HL-60 (cell line): Measurements from ENCODE around the gene MYL12A.

ENCODE experiments used
- DNase-seq, 2 experiments: peaks; one replicate each; pipeline ENCODE4 v3.0.0-alpha.2; 2010 to 2020; ENCODE audit warnings: low read depth in 1 of 2, low spot score in 1 of 2
- H3K27ac ChIP-seq: fragments of 250-450 bp; sonication (Bioruptor Pico); replicated peaks from 2 replicates; pipeline ENCODE4 v1.5.1; 2020; ENCODE audit warnings: mild to moderate bottlenecking, moderate library complexity
- H3K27me3 ChIP-seq: fragments of 250-450 bp; sonication (Bioruptor Pico); 2 replicates; pipeline ENCODE4 v1.5.1; 2021; ENCODE audit warnings: mild to moderate bottlenecking, moderate library complexity; ENCODE audit not compliant: insufficient read depth, poor library complexity, severe bottlenecking
- H3K4me3 ChIP-seq: replicated peaks from 2 replicates; pipeline ENCODE4 v1.5.1; 2011; ENCODE audit warnings: mild to moderate bottlenecking, control low read depth, low read length; ENCODE audit not compliant: insufficient read depth
- CTCF ChIP-seq: IDR thresholded peaks from one replicate; pipeline ENCODE4 v1.5.1; 2011; ENCODE audit warnings: low read length, control low read depth, inconsistent platforms; ENCODE audit not compliant: insufficient read depth
- GABPA ChIP-seq: IDR thresholded peaks from 2 replicates; pipeline ENCODE4 v1.6.1; 2012; ENCODE audit warnings: low read depth
- POLR2AphosphoS5 ChIP-seq: IDR thresholded peaks from 2 replicates; pipeline ENCODE4 v1.6.1; 2012; ENCODE audit warnings: low read depth
- REST ChIP-seq: IDR thresholded peaks from 2 replicates; pipeline ENCODE4 v1.6.1; 2012; ENCODE audit warnings: low read depth; ENCODE audit not compliant: insufficient replicate concordance
- SPI1 ChIP-seq: IDR thresholded peaks from 2 replicates; pipeline ENCODE4 v1.6.1; 2012; ENCODE audit warnings: low read depth, mild to moderate bottlenecking, borderline replicate concordance

The MYL12A gene

DNA sequence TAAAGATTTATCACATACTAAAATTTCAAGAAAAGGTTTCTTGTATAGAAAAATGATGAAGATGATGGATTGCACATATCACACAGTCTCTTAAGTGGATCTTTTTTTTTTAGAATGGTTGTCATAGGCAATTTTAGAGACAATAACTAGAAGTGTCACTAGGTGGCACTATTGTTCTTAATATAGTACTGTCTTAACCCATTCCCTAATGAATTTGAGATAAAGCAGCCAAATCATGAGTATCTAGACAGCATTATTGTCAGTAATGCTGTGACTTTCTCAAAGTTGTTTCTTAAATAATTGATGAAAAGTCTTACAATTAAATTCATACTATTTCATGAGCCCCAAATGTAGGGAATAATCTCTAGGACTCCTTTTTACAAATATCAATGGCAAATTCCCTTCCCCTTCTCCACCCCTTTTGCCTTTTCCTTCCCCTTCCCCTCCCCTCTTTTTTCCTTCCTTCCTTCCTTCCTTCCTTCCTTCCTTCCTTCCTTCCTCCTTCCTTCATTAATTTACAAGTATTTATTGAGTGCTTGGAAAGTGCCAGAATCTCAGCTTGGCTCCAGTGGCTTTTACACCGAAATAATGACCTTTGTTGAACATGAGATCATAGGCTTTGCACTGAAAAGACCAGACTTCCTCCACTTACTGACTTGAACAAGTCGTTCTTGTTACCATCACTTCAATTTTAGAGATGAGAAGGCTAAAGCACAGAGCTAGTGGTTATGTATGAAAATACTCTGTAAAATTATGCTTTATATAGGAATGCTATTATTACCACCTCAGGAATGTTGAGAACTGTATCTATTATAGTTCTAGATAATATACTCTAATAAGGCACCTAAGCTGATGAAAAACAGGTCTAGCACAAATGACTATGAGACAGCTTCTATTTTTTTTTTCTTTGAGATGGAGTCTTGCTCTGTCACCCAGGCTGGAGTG is 34.1 kb downstream of the MYL12A start:
- Histone ChIP-seq H3K27me3 (no peaks in the 10 kb centered on the region), H3K4me3 (no peak overlapping the region), H3K27ac (no peak overlapping the region)
- TF ChIP-seq CTCF (peak; percentile 42), SPI1 (no peak)
- peak; percentile 47 to 67 for DNase-seq

DNA sequence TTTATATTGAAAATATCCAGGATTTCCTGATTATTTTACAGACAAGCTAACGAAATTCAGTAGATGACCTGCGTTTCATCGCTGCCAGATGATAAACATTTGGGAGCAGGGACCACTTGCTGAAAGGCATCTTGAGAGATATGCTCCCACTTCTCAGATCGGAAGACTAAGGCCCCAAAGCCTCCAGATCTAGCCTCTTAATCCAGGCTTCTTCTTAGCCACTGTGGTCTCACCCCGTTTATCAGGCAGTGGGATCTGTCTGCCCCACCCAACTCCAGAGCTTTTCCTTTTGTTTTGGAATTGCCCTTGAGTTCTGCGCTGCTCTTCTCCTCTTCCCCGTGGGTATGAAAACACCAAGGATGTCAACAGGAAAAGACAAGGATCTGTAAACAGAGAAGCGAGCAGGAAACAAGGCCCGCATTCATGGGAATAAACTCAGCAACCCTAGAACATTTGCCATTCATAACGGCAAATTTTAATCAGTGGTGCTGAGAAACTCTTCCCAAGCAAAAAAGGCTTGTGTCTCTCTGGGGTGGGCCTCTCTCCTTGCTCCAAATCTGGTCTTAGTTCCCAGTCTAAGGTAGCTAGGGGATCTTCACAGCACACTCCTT is 35.8 kb downstream of the MYL12A start:
- DNase-seq, result no peak
- Histone ChIP-seq H3K27me3 (no peaks in the 10 kb centered on the region), H3K4me3 (no peak overlapping the region), H3K27ac (no peak overlapping the region)
- TF ChIP-seq SPI1, result no peak
- TF ChIP-seq POLR2AphosphoS5, result no peak
- TF ChIP-seq GABPA, result no peak
- TF ChIP-seq CTCF, result no peak
- no peak for TF ChIP-seq REST

DNA sequence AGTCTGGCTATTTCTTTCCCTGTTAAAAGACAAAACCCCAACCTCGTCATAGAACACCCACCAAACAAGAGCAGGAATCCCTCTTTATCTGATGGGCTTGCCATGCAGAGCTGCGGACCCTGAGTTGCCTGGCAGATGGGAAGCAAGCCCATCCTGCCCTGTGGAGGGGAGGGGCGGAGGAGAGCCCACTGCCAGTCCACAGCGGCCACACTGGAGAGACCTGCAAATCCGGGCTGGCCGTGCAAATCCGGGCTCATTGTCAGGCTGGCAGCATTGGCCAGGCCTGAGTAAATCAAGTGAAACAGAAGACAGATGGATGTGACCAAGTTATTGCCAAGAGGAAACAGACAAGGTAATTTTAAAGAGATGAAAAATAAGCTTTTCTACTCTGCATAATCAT is 36.3 kb downstream of the MYL12A start:
- no peak for DNase-seq
- H3K4me3 ChIP-seq, result no peak overlapping the region
- no peak overlapping the region for H3K27ac ChIP-seq
- no peaks in the 10 kb centered on the region for H3K27me3 ChIP-seq
- TF ChIP-seq CTCF (no peak), GABPA (no peak), POLR2AphosphoS5 (no peak), REST (no peak), SPI1 (no peak)
